K562 (cell line): ENCODE measurements around the gene SUPT20H. TPM values are rescaled to one million over a fixed set of nuclear protein-coding genes. Genes with fewer than 3 reads are reported as not detected.

Experiments
- ATAC-seq: fragments of 200-7000 bp; cut with Tn5 transposase; 3 replicates; pipeline ENCODE4 v1.9.1; 2020; ENCODE audit warnings: moderate library complexity
- BruUV-seq: library from RNA; stranded (reverse); fragments of 400-500 nt; replicated peaks from 2 replicates; lab custom pipeline; 2021; lab: Mats Ljungman, UMichigan
- CTCF ChIA-PET: fragments of 300-600 bp; formaldehyde crosslinking; extraction: SDS; loops from one replicate; lab custom pipeline; 2021; ENCODE audit warnings: low intra/inter-chr PET ratio; lab: Yijun Ruan, JAX
- POLR2A ChIA-PET: fragments of 300-600, 350-650 bp; sonication (Branson Sonifier 250); formaldehyde crosslinking; extraction: SDS; loops from one replicate; lab custom pipeline; 2021; ENCODE audit warnings: antibody characterized with exemption, inconsistent platforms; lab: Yijun Ruan, JAX
- DNase-seq, 4 experiments: peaks; one replicate each; pipeline versions ENCODE4 v3.0.0 to v3.0.0-alpha.2; 2011 to 2018; ENCODE audit warnings: low spot score in 3 of 4, mixed read lengths in 3 of 4; ENCODE audit errors: extremely low read depth in 1 of 4
- FAIRE-seq: peaks from 2 replicates; lab custom pipeline; 2011; peaks lifted over from hg19 to GRCh38; lab: Jason Lieb, UNC
- H2AFZ ChIP-seq: 2 replicates; pipeline ENCODE4 v1.6.0; 2011; ENCODE audit warnings: low read depth, low read length, control low read depth, inconsistent platforms
- H3K27ac ChIP-seq: fragments of 200-600 bp; 3 replicates; pipeline ENCODE4 v1.8.0; 2011; ENCODE audit warnings: low read depth, mild to moderate bottlenecking, control low read depth, inconsistent platforms, low read length, moderate library complexity, mixed read lengths; ENCODE audit errors: extremely low read depth
- H3K27me3 ChIP-seq, 2 experiments: fragments of 300-600 bp in 1 of 2; 2 replicates in 1 of 2; 3 replicates in 1 of 2; pipeline versions ENCODE4 v1.6.0 to v1.8.0; 2011; ENCODE audit warnings: inconsistent platforms in 2 of 2, low read length in 2 of 2, mild to moderate bottlenecking in 1 of 2, mixed read lengths in 1 of 2, moderate library complexity in 1 of 2; ENCODE audit not compliant: control insufficient read depth in 2 of 2, insufficient read depth in 2 of 2
- H3K36me3 ChIP-seq: fragments of 300-600 bp; 3 replicates; pipeline ENCODE4 v1.8.0; 2011; ENCODE audit warnings: mild to moderate bottlenecking, low read length, inconsistent platforms; ENCODE audit not compliant: control insufficient read depth, insufficient read depth
- H3K4me1 ChIP-seq, 2 experiments: fragments of 200-600 bp in 1 of 2; replicated peaks in 1 of 2; 2 replicates in 1 of 2; 3 replicates in 1 of 2; pipeline versions ENCODE4 v1.5.1 to v1.8.0; 2011; ENCODE audit warnings: inconsistent platforms in 2 of 2, low read length in 2 of 2, mild to moderate bottlenecking in 1 of 2, mixed read lengths in 1 of 2, moderate library complexity in 1 of 2; ENCODE audit not compliant: control insufficient read depth in 2 of 2, insufficient read depth in 2 of 2
- H3K4me2 ChIP-seq: 2 replicates; pipeline ENCODE4 v1.6.1; 2011; ENCODE audit warnings: low read length, control low read depth, inconsistent platforms, mixed read lengths; ENCODE audit not compliant: insufficient read depth
- H3K4me3 ChIP-seq: fragments of 200-600 bp; sonication (generic), shearing (Covaris generic); 2 replicates; pipeline ENCODE4 v1.5.1; 2016; ENCODE audit warnings: control low read depth, inconsistent platforms
- H3K79me2 ChIP-seq: fragments of 200-600 bp; 3 replicates; pipeline ENCODE4 v1.8.0; 2011; ENCODE audit warnings: low read length, inconsistent platforms; ENCODE audit not compliant: control insufficient read depth, insufficient read depth
- H3K9ac ChIP-seq, 2 experiments: 2 replicates each; pipeline versions ENCODE4 v1.6.0 to v1.6.1; 2011; ENCODE audit warnings: low read depth in 2 of 2, low read length in 2 of 2, control low read depth in 1 of 2, inconsistent platforms in 1 of 2, mild to moderate bottlenecking in 1 of 2, mixed read lengths in 1 of 2; ENCODE audit not compliant: insufficient read depth in 1 of 2
- H3K9me1 ChIP-seq: one replicate; pipeline ENCODE4 v1.6.0; 2011; ENCODE audit warnings: inconsistent platforms, mild to moderate bottlenecking, low read length, moderate library complexity; ENCODE audit not compliant: control insufficient read depth, insufficient read depth
- H3K9me3 ChIP-seq: replicated peaks from 2 replicates; pipeline ENCODE4 v1.5.1; 2011; ENCODE audit warnings: low read depth, low read length, inconsistent platforms; ENCODE audit not compliant: control insufficient read depth, insufficient read depth
- H4K20me1 ChIP-seq: replicated peaks from 2 replicates; pipeline ENCODE4 v1.6.1; 2011; ENCODE audit warnings: low read length, inconsistent platforms, mixed read lengths; ENCODE audit not compliant: control insufficient read depth, insufficient read depth
- BACH1 ChIP-seq: fragments of 200-800 bp; sonication (Bioruptor generic); IDR thresholded peaks from 2 replicates; pipeline ENCODE4 v1.6.1; 2016; ENCODE audit warnings: missing genetic modification characterization, missing compliant biosample characterization
- CTCF ChIP-seq, 3 experiments: IDR thresholded peaks in 2 of 3; conservative IDR thresholded peaks in 1 of 3; 2 replicates each; pipeline ENCODE4 v1.5.1; 2011 to 2012; ENCODE audit warnings: low read length in 3 of 3, mild to moderate bottlenecking in 3 of 3, control low read depth in 2 of 3, improper control_type of control experiment in 1 of 3, inconsistent platforms in 1 of 3, low read depth in 1 of 3, mixed read lengths in 1 of 3, moderate library complexity in 1 of 3; ENCODE audit not compliant: insufficient read depth in 2 of 3
- FIP1L1 ChIP-seq: fragments of 200-400 bp; formaldehyde crosslinking; IDR thresholded peaks from 2 replicates; pipeline ENCODE4 v1.6.1; 2018; ENCODE audit warnings: mild to moderate bottlenecking, low read depth, low read length; ENCODE audit not compliant: poor library complexity, severe bottlenecking
- GABPA ChIP-seq: fragments of 200-800 bp; sonication (Bioruptor generic); conservative IDR thresholded peaks from 2 replicates; pipeline ENCODE4 v1.6.1; 2016; ENCODE audit warnings: low read depth, missing genetic modification characterization, missing compliant biosample characterization
- MTA2 ChIP-seq: fragments of 450-650 bp; IDR thresholded peaks from 2 replicates; pipeline ENCODE4 v1.6.1; 2016; ENCODE audit warnings: low read depth
- NCOA4 ChIP-seq: fragments of 450-650 bp; IDR thresholded peaks from 2 replicates; pipeline ENCODE4 v1.6.1; 2018; ENCODE audit warnings: mild to moderate bottlenecking; ENCODE audit not compliant: partially characterized antibody
- OTX1 ChIP-seq: fragments of 450-650 bp; formaldehyde crosslinking; IDR thresholded peaks from 2 replicates; pipeline ENCODE4 v1.4.0; 2022; ENCODE audit warnings: mild to moderate bottlenecking
- PHB ChIP-seq: fragments of 250-450 bp; sonication (Bioruptor Pico); IDR thresholded peaks from 2 replicates; pipeline ENCODE4 v1.5.0; 2021
- RAD21 ChIP-seq, 2 experiments: fragments of 250-450 bp in 1 of 2; fragments of 450-650 bp in 1 of 2; sonication (Bioruptor Pico) in 1 of 2; formaldehyde crosslinking in 1 of 2; IDR thresholded peaks in 1 of 2; conservative IDR thresholded peaks in 1 of 2; 2 replicates each; pipeline versions ENCODE4 v1.4.0 to v1.8.0; 2020 to 2022; ENCODE audit warnings: mild to moderate bottlenecking in 2 of 2, moderate library complexity in 1 of 2
- RBFOX2 ChIP-seq: fragments of 200-400 bp; formaldehyde crosslinking; IDR thresholded peaks from 2 replicates; pipeline ENCODE4 v1.6.1; 2017; ENCODE audit warnings: low read depth, mild to moderate bottlenecking, low read length, moderate library complexity
- SMARCE1 ChIP-seq: fragments of 450-650 bp; IDR thresholded peaks from 2 replicates; pipeline ENCODE4 v1.7.1; 2016; ENCODE audit warnings: mild to moderate bottlenecking
- ZNF830 ChIP-seq: fragments of 250-450 bp; sonication (Bioruptor Pico); IDR thresholded peaks from 2 replicates; pipeline ENCODE4 v1.5.0; 2021; ENCODE audit warnings: mild to moderate bottlenecking
- WGBS: fragments of 100-300 bp; shearing (Covaris generic); methylation state at CpG from one replicate; pipeline ENCODE4 v1.1.6; 2016; ENCODE audit warnings: low coverage, mixed read lengths; ENCODE audit not compliant: insufficient coverage; ENCODE audit errors: missing lambda C conversion rate; 5-methylcytosine and 5-hydroxymethylcytosine counted together
- in situ Hi-C: fragments of 300-500 bp; cut with MboI; formaldehyde crosslinking; loops from 4 replicates; pipeline ENCODE4 v1.15.0; 2018; ENCODE audit warnings: inconsistent platforms, mixed read lengths
- intact Hi-C: fragments of 100-400 bp; cut with micrococcal nuclease; formaldehyde crosslinking; loops from 2 replicates; pipeline ENCODE4 v1.14.2; 2022
- polyA plus RNA-seq, 8 experiments: library from polyadenylated mRNA; depleted of rRNA in 4 of 8; stranded (reverse) in 5 of 8; unstranded in 3 of 8; fragments of >200 nt; fragmentation: Nextera tagmentation in 2 of 8; fragmentation: Illumina TruSeq in 1 of 8; extraction: Ambion mirVana in 2 of 8; extraction: Trizol in 1 of 8; gene quantifications; 2 replicates each; pipeline versions ENCODE4 v1.2.1 to v1.2.3, GENCODE V29; 2011 to 2014; ENCODE audit warnings: inconsistent platforms in 1 of 8, missing spikeins in 1 of 8
- total RNA-seq, 7 experiments: library from RNA; depleted of rRNA in 6 of 7; stranded (reverse); fragments of >200 nt in 6 of 7; fragmentation: Illumina TruSeq in 2 of 7; extraction: Trizol in 2 of 7; gene quantifications; 2 replicates each; pipeline versions ENCODE4 v1.2.1 to v1.2.3, GENCODE V29; 2011 to 2021; ENCODE audit warnings: low replicate concordance in 1 of 7

Gene SUPT20H
- total and polyA plus RNA-seq, 9 of the 15 experiments (the other 6 are each of a cell fraction or from before 2014, with no cell fraction given): 11.4 to 71.8 (median 31.7) TPM

GRCh38 chr13:36981156-36981743, 78.2 kb downstream of the SUPT20H start:
- peak; percentile 68 for FAIRE-seq
- in situ Hi-C loops (loop anchor here (10.0 kb wide), 1 partner anchor 126 kb away; no protein-coding TSS in a partner anchor), intact Hi-C loops (loop anchor here (5.0 kb wide), 1 partner anchor 124 kb away; no protein-coding TSS in a partner anchor)
- ChIA-PET POLR2A (interaction anchor here (1.0 to 1.3 kb wide), 3 partner anchors 10 to 17 kb away, joined by 3 to 5 read pairs (median 4); no protein-coding TSS in a partner anchor), CTCF (interaction anchor here (0.9 to 1.1 kb wide), 2 partner anchors 123 to 133 kb away, joined by 4 to 5 read pairs; no protein-coding TSS in a partner anchor)
- H3K36me3 ChIP-seq: peaks cover 60% of the 10 kb centered on the region; the same call in 2 of the 3 replicates
- H4K20me1 ChIP-seq: no peaks in the 10 kb centered on the region
- DNase-seq: peak; percentile 9 to 16 (median 13)
- WGBS: 48% methylated on average over 6 of the region's 6 CpGs
- no peaks in the 10 kb centered on the region for H3K79me2 ChIP-seq
- H3K4me2 ChIP-seq: no peak overlapping the region
- H3K9ac ChIP-seq: no peak overlapping the region
- peak; percentile 45; the same call in 1 of the 3 replicates for ATAC-seq
- H3K4me1 ChIP-seq: no peaks in the 10 kb centered on the region
- H3K9me3 ChIP-seq: no peaks in the 10 kb centered on the region
- H3K27me3 ChIP-seq: no peaks in the 10 kb centered on the region
- no peak overlapping the region for H2AFZ ChIP-seq
- no peak overlapping the region for H3K27ac ChIP-seq
- H3K9me1 ChIP-seq: no peaks in the 10 kb centered on the region
- no peak overlapping the region for H3K4me3 ChIP-seq
- no TSS peak for BruUV-seq
- TF ChIP-seq CTCF (IDR thresholded peaks at IDR 0.05 in 2 of 3, conservative IDR thresholded peaks at IDR 0.05 in 1 of 3; ENCODE audit: insufficient read depth in 2 of 3, low read depth in 1 of 3, low read length in 3 of 3): peak in 1 of 3 experiments; percentile 46; a peak in 2 of 6 replicates
- no peak for TF ChIP-seq OTX1
- TF ChIP-seq GABPA (tag): no peak
- TF ChIP-seq SMARCE1: no peak
- no peak for TF ChIP-seq ZNF830 (CRISPR knock-in tag)
- TF ChIP-seq RAD21 (CRISPR knock-in tag; conservative IDR thresholded peaks at IDR 0.05 in 1 of 2, IDR thresholded peaks at IDR 0.05 in 1 of 2): peak; percentile 30 to 43; a peak in 3 of 4 replicates
- no peak for TF ChIP-seq MTA2
- TF ChIP-seq NCOA4: no peak
- TF ChIP-seq RBFOX2: no peak
- TF ChIP-seq FIP1L1: no peak
- no peak for TF ChIP-seq BACH1 (tag)
- TF ChIP-seq PHB: no peak
